ENCODE data around the gene SERPINA9. TPM values are rescaled to one million over a fixed set of nuclear protein-coding genes. Genes with fewer than 3 reads are reported as not detected.

Gene SERPINA9
- total RNA-seq, 1 experiment from 2014 or later, result not detected

DNA sequence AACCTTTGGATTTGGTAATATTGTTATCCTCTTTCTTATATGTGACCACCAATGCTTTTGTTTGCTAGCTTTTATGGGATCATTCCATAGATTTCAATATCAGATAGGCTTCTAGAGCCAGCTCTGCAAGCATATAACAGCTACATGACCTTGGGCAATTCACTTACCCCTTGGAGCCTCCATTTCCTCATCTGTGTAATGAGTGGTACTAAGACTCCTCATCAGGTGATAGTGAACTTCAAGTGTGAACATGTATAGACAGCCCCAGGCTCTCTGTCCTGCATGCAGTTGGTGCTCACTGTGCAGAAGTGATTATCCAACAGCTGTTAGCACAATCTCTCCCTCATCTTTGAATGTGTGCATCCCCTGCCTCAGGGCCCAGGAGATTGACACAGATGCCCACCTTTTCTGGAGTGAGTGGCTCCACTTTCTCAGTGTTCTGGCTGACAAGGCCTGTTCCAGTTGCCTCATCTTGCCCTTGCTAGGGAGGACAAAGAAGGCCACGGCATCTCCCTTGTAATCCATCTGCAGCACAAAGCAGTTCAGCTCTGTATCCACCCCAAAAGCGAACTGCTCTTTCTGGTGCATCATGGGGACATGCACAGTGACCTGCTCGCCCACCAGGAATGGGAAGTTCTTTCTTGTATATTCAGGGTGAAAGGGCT lies 9.2 kb downstream of the SERPINA9 start:
- intact Hi-C loops (cut with micrococcal nuclease; ENCODE audit: unreplicated experiment), result no loop called here
- no peak for DNase-seq
- no peak overlapping the region for H3K27ac Mint-ChIP-seq (ENCODE audit: unreplicated experiment)
- no TSS peak for BruUV-seq (replicated peaks)
- H3K27me3 Mint-ChIP-seq (ENCODE audit: unreplicated experiment), result peaks cover 75% of the 10 kb centered on the region
- H3K36me3 Mint-ChIP-seq (ENCODE audit: insufficient read depth, unreplicated experiment), result no peaks in the 10 kb centered on the region
- H3K4me3 Mint-ChIP-seq (ENCODE audit: low read depth, unreplicated experiment), result no peak overlapping the region
- TF ChIP-seq, protein P1, sequence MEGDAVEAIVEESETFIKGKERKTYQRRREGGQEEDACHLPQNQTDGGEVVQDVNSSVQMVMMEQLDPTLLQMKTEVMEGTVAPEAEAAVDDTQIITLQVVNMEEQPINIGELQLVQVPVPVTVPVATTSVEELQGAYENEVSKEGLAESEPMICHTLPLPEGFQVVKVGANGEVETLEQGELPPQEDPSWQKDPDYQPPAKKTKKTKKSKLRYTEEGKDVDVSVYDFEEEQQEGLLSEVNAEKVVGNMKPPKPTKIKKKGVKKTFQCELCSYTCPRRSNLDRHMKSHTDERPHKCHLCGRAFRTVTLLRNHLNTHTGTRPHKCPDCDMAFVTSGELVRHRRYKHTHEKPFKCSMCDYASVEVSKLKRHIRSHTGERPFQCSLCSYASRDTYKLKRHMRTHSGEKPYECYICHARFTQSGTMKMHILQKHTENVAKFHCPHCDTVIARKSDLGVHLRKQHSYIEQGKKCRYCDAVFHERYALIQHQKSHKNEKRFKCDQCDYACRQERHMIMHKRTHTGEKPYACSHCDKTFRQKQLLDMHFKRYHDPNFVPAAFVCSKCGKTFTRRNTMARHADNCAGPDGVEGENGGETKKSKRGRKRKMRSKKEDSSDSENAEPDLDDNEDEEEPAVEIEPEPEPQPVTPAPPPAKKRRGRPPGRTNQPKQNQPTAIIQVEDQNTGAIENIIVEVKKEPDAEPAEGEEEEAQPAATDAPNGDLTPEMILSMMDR (IDR thresholded peaks at IDR 0.05; ENCODE audit: unreplicated experiment), result no peak
- CTCF ChIA-PET, result no interaction called here
- H3K4me1 Mint-ChIP-seq (ENCODE audit: low read depth, unreplicated experiment), result peaks cover 9% of the 10 kb centered on the region
- H3K9me3 Mint-ChIP-seq (ENCODE audit: low read depth, unreplicated experiment), result no peaks in the 10 kb centered on the region

DNA sequence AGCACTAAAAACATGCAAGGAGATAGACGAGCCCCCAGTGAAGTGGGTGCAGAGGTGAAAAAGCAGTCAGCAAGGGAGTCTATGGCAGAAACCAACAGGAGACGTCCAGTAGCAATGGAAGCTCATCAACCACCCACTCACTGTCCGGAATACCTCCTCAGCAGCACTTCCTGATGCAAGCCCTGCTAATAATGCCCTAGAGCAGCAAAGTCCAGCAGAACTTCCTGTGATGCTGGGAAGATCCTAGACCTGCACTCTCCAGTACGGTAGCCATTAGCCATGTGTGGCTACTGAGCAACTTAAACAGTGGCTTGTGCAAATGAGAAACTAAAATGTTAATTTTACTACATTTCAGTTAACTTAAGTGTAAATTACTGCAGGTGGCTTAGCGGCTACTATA lies 11.0 kb downstream of the SERPINA9 start:
- intact Hi-C loops (cut with micrococcal nuclease; ENCODE audit: unreplicated experiment), result no loop called here
- no peaks in the 10 kb centered on the region for H3K9me3 Mint-ChIP-seq (ENCODE audit: low read depth, unreplicated experiment)
- TF ChIP-seq, protein P1 (IDR thresholded peaks at IDR 0.05; ENCODE audit: unreplicated experiment), result no peak
- no peak overlapping the region for H3K4me3 Mint-ChIP-seq (ENCODE audit: low read depth, unreplicated experiment)
- CTCF ChIA-PET, result interaction anchor here (1.0 kb wide), 1 partner anchor 10 kb away, joined by 3 read pairs; no protein-coding TSS in a partner anchor
- peaks cover 9% of the 10 kb centered on the region for H3K4me1 Mint-ChIP-seq (ENCODE audit: low read depth, unreplicated experiment)
- peaks cover 72% of the 10 kb centered on the region for H3K27me3 Mint-ChIP-seq (ENCODE audit: unreplicated experiment)
- no TSS peak for BruUV-seq (replicated peaks)
- no peak overlapping the region for H3K27ac Mint-ChIP-seq (ENCODE audit: unreplicated experiment)
- no peaks in the 10 kb centered on the region for H3K36me3 Mint-ChIP-seq (ENCODE audit: insufficient read depth, unreplicated experiment)
- no peak for DNase-seq

GRCh38 chr14:94464290-94464689 lies 11.7 kb downstream of the SERPINA9 start:
- CTCF ChIA-PET, result interaction anchor here (0.6 kb wide), 1 partner anchor 136 kb away, joined by 9 read pairs; no protein-coding TSS in a partner anchor
- H3K36me3 Mint-ChIP-seq (ENCODE audit: insufficient read depth, unreplicated experiment), result no peaks in the 10 kb centered on the region
- intact Hi-C loops (cut with micrococcal nuclease; ENCODE audit: unreplicated experiment), result no loop called here
- H3K4me3 Mint-ChIP-seq (ENCODE audit: low read depth, unreplicated experiment), result no peak overlapping the region
- no peak overlapping the region for H3K27ac Mint-ChIP-seq (ENCODE audit: unreplicated experiment)
- H3K9me3 Mint-ChIP-seq (ENCODE audit: low read depth, unreplicated experiment), result no peaks in the 10 kb centered on the region
- H3K27me3 Mint-ChIP-seq (ENCODE audit: unreplicated experiment), result peaks cover 67% of the 10 kb centered on the region
- BruUV-seq (replicated peaks), result no TSS peak
- H3K4me1 Mint-ChIP-seq (ENCODE audit: low read depth, unreplicated experiment), result peaks cover 9% of the 10 kb centered on the region
- no peak for DNase-seq
- TF ChIP-seq, protein P1 (IDR thresholded peaks at IDR 0.05; ENCODE audit: unreplicated experiment), result no peak

DNA sequence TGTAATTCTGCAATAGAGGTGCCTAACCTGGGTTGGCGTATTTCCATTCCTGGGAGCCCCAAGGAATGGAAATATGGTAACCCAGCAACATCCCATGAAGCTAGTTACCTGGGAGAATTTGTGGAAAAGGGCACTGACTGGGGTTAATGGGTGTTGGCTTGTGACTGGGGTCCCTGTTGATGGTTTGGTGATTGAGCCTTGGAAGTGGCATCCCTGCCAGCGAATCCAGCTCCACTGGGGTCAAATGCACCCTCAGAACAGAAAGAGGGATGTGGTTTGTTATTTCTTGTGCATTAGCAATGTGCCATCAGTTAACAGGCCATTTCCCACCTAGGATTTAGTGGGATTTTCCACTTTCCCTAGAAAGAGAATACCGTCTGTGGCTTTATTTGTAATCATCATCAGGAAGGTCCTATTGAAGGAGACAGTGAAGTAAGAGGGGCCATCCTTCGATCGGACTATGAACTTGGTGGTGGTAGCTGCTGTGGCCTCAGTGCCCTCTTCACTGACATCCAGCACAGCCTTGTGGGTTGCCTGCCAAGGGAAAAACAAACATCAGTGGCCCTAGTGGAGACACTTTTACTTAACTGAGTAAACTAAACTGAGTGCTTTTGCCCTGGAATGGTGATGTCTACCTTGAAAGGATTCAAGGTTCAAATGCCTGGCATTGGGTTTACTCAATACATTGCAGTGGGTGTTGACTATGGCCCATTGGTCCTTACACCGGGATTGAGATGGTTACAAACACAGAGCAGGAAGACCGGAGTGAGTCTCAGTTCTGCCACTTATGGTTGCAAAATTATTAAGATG lies 13.0 kb downstream of the SERPINA9 start:
- TF ChIP-seq, protein P1 (IDR thresholded peaks at IDR 0.05; ENCODE audit: unreplicated experiment), result no peak
- Mint-ChIP-seq H3K4me3 (ENCODE audit: low read depth, unreplicated experiment) (no peak overlapping the region), H3K27ac (ENCODE audit: unreplicated experiment) (no peak overlapping the region), H3K27me3 (ENCODE audit: unreplicated experiment) (peaks cover 63% of the 10 kb centered on the region), H3K4me1 (ENCODE audit: low read depth, unreplicated experiment) (peaks cover 9% of the 10 kb centered on the region), H3K36me3 (ENCODE audit: insufficient read depth, unreplicated experiment) (no peaks in the 10 kb centered on the region), H3K9me3 (ENCODE audit: low read depth, unreplicated experiment) (no peaks in the 10 kb centered on the region)
- DNase-seq, result no peak
- CTCF ChIA-PET, result no interaction called here
- intact Hi-C loops (cut with micrococcal nuclease; ENCODE audit: unreplicated experiment), result no loop called here
- BruUV-seq (replicated peaks), result no TSS peak
